GM18951 (cell line): ENCODE measurements around the gene PLCL2.
A peak's percentile ranks its signal among the peaks of the same experiment; 100 is the strongest.

Source experiments
- POLR2A ChIP-seq: IDR thresholded peaks from 4 replicates; pipeline ENCODE4 v1.6.1; 2011; ENCODE audit warnings: mild to moderate bottlenecking; ENCODE audit not compliant: insufficient read length, insufficient read depth; ENCODE audit errors: extremely low read depth
- in situ Hi-C: fragments of 300-500 bp; cut with MboI; formaldehyde crosslinking; loops from one replicate; pipeline ENCODE4 v1.12.0; 2022; ENCODE audit warnings: low sequenced_read_pairs, mixed read lengths, inconsistent platforms; ENCODE audit not compliant: unreplicated experiment

The PLCL2 gene

DNA sequence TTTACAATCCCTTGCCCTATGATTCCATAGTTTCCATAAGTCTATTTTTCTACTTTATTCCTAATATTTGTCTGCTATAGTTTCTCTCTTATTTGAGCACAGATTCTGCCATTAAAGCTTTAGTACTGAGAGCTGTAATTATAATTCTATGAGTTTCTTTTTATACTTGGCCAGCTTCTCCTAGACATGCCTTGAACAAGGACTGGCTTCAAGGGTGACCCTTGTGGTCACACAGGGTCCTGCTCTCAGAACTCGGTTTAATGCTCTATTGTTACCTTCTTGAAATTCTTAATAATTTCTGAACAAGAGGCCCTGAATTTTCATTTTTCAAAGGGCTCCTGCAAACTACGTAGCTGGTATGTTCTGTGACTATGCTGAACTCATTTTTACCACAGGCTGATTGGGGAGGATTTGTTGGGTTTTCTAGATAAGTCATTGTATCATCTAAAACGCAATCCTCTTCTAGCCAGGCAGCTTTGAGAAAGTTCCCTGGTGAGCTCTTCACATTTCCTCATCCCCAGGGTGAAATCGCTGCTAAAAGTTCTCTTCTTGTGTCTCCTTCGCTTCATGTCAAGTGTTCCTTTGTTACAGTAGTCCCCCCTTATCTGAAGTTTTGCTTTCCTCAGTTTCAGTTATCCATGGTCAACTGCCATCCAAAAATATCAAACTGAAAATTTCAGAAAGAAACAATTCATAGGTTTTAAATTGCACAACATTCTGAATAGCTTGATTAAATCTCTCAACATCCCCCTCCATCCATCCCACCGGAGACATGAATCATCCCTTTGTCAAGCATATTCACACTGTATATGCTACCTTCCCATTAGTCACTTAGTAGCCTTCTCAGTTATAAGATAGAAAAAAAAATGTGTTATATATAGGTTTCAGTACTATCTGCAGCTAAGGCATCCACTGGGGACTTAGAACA is 12.6 kb upstream of the PLCL2 start:
- no peak for TF ChIP-seq POLR2A

DNA sequence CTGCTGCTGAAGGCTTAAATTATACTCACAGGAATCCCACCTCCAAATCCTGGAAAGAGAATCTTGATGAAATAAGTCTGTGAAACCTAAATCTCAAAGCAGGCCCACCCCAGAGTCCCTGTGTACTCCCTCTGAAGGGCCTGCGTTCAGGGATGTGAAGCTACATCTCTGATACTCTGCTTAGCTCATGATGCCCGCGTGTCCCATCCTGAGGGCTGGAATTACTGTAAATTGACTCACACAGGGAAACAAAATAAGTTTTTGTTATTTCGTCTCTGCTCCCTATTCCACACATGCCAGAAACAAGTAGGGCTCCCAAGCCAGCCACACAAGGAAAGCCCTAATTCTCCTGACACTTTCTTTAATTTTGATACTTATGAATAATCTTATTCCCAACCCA is 10.9 kb upstream of the PLCL2 start:
- no peak for TF ChIP-seq POLR2A
- in situ Hi-C loops, result no loop called here

More for the DNA sequence above, 12.6 kb upstream of the PLCL2 start:
- in situ Hi-C loops, result no loop called here

DNA sequence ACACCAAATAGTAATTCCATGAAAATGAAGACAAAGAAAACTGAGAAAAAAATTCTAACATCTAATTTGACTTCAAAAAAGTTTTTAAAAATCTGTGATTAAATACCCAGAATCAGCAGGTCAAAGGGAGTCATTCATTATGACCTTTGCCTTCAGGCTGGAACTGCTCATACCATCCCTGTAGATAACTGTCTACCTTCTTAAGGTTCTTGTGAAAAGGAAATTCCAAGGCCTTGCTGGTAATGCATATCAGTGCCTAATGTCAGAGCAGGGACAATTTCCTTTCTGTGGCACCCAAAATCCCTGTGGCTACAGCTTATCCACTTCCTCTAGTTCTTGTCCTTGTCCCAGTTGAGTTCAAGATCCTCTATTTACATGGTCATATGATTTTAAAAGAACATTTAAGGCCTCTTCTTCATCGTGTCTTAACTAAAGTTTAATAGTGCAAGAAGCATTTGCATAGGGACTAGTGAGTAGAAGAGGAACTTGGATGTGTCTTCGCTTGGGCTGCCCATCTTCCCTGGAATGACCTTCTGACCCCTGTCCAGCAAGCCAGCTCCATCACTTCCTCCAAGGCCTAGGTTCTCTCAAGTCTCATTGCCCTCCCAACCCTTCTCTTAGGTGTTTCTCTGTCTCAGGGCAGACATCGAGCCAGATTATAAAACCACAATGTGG is 8.7 kb upstream of the PLCL2 start:
- in situ Hi-C loops, result no loop called here
- no peak for TF ChIP-seq POLR2A

DNA sequence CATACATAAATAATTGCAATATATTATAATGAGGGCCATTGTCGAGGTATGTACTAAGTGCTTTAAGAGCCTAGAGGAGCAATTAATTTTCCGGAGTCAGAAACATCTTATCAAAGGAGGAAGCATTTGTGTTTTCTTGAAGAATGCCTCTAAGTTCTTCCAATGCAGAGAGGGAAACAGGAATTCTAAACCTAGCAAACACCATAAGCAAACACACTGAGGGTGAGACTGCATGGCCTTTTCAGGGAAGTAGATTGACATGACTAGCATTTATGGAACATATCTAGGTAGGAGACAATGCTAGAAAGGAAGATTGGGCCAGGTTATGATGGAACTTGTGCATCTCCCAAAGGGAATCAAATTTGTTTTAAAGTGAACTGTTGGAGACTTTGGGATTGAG is 7.2 kb upstream of the PLCL2 start:
- no peak for TF ChIP-seq POLR2A
- in situ Hi-C loops, result no loop called here

DNA sequence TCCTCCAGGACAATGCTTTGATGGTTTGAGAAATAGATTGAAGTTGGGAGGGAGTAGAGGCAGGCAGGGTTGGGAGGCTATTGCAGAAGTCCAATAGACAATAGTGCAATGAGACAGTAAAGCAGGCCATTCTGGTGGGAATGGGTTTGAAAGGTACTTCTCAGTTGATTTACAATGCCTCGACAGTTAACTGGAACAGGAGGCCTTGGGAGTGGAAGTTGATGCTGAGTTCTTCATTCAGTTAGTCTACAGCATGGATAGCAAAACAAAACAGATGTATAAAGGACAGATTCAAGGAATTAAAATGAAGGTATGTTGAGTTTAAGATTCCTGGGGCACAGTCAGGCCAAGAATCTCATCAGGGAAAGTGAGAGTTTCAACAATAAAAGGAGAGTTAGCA is 6.8 kb upstream of the PLCL2 start:
- no peak for TF ChIP-seq POLR2A
- in situ Hi-C loops, result no loop called here

DNA sequence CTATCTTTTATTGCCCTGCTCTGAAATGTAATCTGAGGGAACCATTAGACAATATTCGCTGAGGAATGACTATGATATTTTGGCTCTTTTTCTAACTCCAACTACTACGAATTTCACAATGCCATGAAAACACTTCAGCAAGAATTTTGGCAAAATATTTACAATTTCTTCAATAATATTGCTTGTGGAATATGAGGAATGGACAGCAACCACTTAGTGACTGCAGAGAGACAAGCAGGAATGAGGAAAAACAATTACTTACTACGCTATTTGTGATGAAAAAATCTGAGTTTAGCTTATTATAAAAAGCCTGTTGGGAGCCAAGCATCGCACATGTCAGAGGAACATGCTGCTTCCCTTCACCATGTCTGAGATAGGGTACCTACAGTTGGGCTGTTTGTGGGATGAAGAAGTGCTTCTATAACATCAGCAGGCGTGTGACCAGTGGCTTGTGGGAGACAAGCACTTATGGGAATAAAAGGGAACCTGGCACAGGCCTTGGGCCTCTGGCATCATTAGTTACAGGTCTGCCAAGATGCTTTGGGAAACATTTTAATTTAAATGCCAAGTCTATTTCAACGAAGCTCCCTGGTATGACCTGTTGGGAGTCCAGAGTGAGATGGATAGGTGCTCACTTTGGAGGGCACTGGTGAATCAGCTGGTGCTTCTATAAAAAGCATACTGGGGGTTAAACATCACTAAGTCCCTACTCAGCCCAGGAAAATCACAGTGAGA is 2.7 kb upstream of the PLCL2 start:
- TF ChIP-seq POLR2A, result no peak
- in situ Hi-C loops, result no loop called here

DNA sequence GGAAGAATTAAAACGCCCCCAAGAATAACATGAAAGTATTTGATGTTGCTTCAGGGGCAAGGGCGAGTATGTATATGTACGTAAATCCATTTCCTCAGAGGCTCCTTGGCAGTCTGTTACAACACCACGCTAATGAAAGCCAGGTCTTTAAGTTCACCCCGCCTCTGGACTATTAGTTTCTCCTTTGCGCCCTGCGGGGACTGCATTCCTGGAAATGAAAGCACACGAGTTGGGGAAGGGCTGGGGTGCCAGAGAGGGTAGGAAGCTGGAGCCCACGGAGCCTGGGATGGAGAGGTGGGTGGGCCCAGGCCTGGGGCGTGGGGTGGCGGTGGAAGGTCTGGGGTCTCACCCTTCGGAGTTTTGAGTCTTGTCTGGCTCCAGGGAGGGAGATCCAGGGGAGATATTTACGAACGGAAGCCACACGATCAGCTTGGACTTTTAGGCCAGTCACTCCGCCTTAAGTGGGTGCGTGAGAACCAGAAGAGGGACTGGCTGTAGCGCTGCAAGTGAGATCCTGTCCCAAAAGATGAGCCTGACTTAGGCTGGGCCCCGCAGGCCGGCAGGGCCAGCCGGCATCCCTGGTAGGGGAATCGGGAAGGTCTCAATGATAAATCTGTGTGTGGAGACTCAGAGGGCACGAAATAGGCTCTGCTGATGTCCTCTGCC is 1.6 kb upstream of the PLCL2 start:
- no peak for TF ChIP-seq POLR2A
- in situ Hi-C loops, result no loop called here

DNA sequence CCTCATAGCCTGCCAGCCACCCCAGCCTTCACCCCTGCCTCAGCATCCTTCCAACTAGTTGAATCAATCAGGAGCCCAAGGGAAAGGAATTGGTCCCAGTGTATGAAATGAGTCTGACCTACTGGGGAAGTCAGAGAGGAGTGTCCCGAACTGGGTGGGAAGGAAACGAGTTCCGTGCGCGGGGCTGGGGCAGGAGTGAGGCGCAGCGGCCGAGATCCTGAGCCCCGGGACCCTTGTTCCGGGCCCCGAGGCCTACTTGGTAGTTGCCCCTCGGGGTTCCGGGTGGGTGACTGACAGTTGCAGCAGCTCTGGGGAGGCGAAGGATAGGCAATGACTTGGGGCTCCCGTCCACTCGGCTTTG is 1.1 kb upstream of the PLCL2 start:
- TF ChIP-seq POLR2A, result no peak
- in situ Hi-C loops, result no loop called here

DNA sequence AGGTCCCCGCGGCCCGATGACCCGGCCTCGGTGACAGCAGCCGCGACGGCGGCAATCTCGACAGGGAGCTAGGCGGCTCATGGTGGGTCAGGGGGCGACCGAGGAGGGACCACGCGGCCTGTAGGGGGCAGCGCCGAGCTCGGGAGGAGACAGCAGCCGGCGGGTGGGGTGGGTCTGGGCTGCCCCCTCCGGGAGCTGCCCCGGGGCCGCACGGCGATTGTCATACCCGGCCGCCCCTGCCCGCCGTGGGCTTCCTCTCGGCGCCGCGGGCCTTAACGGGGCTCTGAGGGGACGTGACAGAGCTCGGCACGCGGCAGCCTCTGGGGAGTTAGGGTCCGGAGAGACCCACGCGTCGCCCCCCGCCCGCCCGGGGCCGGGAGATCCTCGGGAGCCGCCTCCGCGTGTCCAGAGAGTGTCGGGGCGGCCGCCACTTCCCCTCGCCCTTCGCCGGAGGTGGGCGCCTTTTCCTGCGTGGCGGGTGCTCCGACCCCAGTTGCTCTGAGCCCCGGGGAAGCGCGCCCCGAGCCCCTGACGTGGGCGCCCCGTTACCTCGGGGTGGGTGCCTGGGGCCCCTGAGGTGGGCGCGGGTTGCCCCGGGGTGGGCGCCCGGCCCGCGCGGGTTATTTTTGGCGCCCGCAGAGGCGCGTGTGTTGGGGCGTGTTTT is 539 bp upstream of the PLCL2 start:
- in situ Hi-C loops, result no loop called here
- TF ChIP-seq POLR2A, result peak; percentile 14

DNA sequence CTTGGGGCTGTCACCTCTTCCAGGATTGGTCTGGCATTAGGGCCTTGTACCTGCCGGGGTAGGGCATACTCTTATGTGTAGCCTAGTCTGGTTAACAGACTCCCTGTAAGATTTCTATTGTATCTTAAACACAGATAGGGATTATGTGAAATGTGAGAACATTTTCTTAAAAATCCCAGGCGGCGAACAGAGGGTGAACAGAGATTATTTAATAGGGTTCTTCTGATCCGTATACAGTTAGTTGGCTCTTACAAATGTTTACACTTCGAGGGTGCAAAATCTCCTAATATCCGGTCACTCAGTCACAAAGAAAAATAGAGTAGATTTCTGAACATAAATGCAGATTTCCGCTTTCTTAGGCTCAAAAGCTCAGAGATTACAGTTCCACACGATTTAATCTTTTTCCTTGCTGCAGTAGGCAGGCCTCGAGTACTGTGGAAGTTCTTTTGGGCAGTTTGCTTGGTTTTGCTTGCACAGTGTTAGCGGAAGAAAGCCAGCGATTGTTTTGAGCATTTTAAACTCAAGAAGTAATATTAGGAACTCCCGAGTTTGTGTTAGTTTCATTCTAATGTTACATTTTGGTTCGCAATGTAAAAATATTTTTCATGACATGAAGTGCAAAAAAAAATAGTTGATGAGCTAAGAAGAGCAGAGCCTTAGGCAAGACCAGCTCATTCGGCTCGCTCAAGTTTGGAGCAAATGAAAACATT is 993 bp downstream of the PLCL2 start:
- in situ Hi-C loops, result no loop called here

DNA sequence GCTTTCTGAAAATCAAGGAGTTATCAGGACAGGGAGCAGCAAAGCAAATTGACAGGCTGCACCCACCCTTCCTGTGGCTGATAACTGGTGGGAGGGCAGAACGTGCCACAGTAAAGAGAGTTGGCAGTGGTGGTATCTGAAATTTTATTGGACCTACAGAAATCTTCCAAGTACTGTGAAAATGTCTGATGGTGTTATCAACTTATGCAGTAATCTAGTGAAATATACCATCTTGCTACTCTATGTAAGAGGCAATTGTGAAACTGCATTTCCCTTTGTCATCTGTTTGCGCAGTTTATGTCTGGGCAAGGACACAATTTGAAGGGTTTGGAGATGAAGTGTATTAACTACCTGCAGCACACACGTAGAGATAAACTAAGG is 1.5 kb downstream of the PLCL2 start:
- in situ Hi-C loops, result no loop called here
- no peak for TF ChIP-seq POLR2A

More for the DNA sequence above, 993 bp downstream of the PLCL2 start:
- TF ChIP-seq POLR2A, result no peak

DNA sequence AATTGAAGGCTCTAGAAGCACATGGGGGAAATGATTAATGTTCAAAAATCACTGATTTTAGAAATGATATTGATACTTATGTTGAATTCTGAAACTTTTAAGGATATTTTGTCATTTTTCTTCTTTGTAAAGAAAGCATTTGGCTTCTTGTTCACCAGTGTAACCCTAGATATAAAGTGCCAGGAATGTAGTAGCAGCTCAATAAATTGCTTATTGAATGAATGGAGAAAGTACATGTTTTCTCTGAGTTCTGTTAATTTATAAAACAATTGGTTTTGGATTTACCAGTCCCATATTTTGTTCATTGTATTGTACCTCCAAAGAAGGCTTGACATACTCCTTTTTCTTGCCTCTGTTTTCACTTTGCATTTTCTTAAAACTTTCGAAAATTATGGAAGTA is 2.4 kb downstream of the PLCL2 start:
- in situ Hi-C loops, result no loop called here

DNA sequence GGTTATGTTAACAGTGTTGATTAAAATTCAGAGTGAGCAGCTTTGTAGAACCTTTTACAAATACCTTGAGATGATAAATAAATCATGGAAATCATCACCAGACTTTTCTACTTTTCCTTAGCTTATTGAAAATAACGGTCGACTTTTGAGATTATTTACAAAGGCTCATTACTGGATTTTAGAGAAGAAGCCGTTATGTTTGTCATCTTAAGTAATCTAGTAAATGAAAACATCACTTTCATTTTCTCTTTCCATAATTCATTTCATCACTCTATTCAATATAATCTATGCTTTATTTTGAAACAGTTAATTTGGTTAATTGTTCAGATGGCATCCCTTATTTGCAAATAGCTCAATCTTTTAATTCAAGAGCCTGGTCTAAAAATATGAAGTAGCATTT is 3.6 kb downstream of the PLCL2 start:
- in situ Hi-C loops, result no loop called here
- TF ChIP-seq POLR2A, result no peak

More for the DNA sequence above, 2.4 kb downstream of the PLCL2 start:
- TF ChIP-seq POLR2A, result no peak
